WTC11 (cell line): ENCODE data around the gene RECK. TPM values are rescaled to one million over a fixed set of nuclear protein-coding genes. Genes with fewer than 3 reads are reported as not detected.

Experiments used
- ATAC-seq: fragments of 200-7000 bp; cut with Tn5 transposase; 2 replicates; pipeline ENCODE4 v1.10.0; 2021; ENCODE audit warnings: mild to moderate bottlenecking, moderate library complexity
- CTCF ChIA-PET: fragments of 300-600 bp; sonication (Branson Sonifier 250); formaldehyde crosslinking; loops from one replicate; lab custom pipeline; 2021; ENCODE audit warnings: antibody characterized with exemption; lab: Charles Lee
- POLR2A ChIA-PET: fragments of 350-600 bp; sonication (Branson Sonifier 250); formaldehyde crosslinking; loops from one replicate; lab custom pipeline; 2021; ENCODE audit warnings: antibody characterized with exemption; lab: Charles Lee
- DNase-seq: peaks from one replicate; pipeline ENCODE4 v3.0.0; 2021; ENCODE audit warnings: low spot score
- H3K27ac Mint-ChIP-seq: 2 replicates; pipeline ENCODE4 v1.8.0; 2021; ENCODE audit warnings: mixed read lengths
- H3K27me3 Mint-ChIP-seq: 2 replicates; pipeline ENCODE4 v1.8.0; 2021; ENCODE audit warnings: low read depth, mild to moderate bottlenecking, moderate library complexity, mixed read lengths
- H3K36me3 Mint-ChIP-seq: 2 replicates; pipeline ENCODE4 v1.8.0; 2021; ENCODE audit warnings: mixed read lengths
- H3K4me1 Mint-ChIP-seq: 2 replicates; pipeline ENCODE4 v1.8.0; 2022; ENCODE audit warnings: mixed read lengths
- H3K4me3 Mint-ChIP-seq: 2 replicates; pipeline ENCODE4 v1.8.0; 2021; ENCODE audit warnings: mild to moderate bottlenecking, moderate library complexity, mixed read lengths
- H3K9me3 Mint-ChIP-seq: 2 replicates; pipeline ENCODE4 v1.8.0; 2021; ENCODE audit warnings: mixed read lengths
- CBFB ChIP-seq: sonication (generic); formaldehyde crosslinking; IDR thresholded peaks from 2 replicates; pipeline ENCODE4 v1.8.1; 2022; ENCODE audit warnings: mild to moderate bottlenecking, low read depth, missing genetic modification reagents
- ETV6 ChIP-seq: sonication (generic); formaldehyde crosslinking; IDR thresholded peaks from 2 replicates; pipeline ENCODE4 v1.8.1; 2022; ENCODE audit warnings: mild to moderate bottlenecking, missing genetic modification reagents
- IRF2 ChIP-seq: sonication (generic); formaldehyde crosslinking; IDR thresholded peaks from 2 replicates; pipeline ENCODE4 v1.8.0; 2022; ENCODE audit warnings: low read depth, missing genetic modification reagents, borderline replicate concordance
- NFATC4 ChIP-seq: fragments of 250-450 bp; sonication (Bioruptor Pico); IDR thresholded peaks from 2 replicates; pipeline ENCODE4 v1.9.0; 2021; ENCODE audit warnings: mild to moderate bottlenecking
- NR2C2 ChIP-seq: sonication (generic); formaldehyde crosslinking; IDR thresholded peaks from 2 replicates; pipeline ENCODE4 v1.8.0; 2022; ENCODE audit warnings: mild to moderate bottlenecking, missing genetic modification reagents
- SMAD4 ChIP-seq: sonication (generic); formaldehyde crosslinking; IDR thresholded peaks from 2 replicates; pipeline ENCODE4 v1.8.0; 2022; ENCODE audit warnings: mild to moderate bottlenecking, missing genetic modification reagents
- SP1 ChIP-seq: sonication (generic); formaldehyde crosslinking; conservative IDR thresholded peaks from 2 replicates; pipeline ENCODE4 v1.8.1; 2022; ENCODE audit warnings: missing genetic modification reagents
- TCF7 ChIP-seq: sonication (generic); formaldehyde crosslinking; IDR thresholded peaks from 2 replicates; pipeline ENCODE4 v1.8.0; 2022; ENCODE audit warnings: mild to moderate bottlenecking, low read depth, missing genetic modification reagents, moderate library complexity
- ZNF138 ChIP-seq: sonication (generic); formaldehyde crosslinking; conservative IDR thresholded peaks from 2 replicates; pipeline ENCODE4 v1.8.1; 2022; ENCODE audit warnings: mild to moderate bottlenecking, moderate library complexity, missing genetic modification reagents
- ZNF219 ChIP-seq: sonication (generic); formaldehyde crosslinking; IDR thresholded peaks from 2 replicates; pipeline ENCODE4 v1.8.0; 2023; ENCODE audit warnings: missing genetic modification reagents, mild to moderate bottlenecking, borderline replicate concordance
- ZNF671 ChIP-seq: fragments of 250-450 bp; sonication (Bioruptor Pico); IDR thresholded peaks from 2 replicates; pipeline ENCODE4 v1.8.0; 2021; ENCODE audit warnings: mild to moderate bottlenecking
- total RNA-seq: library from RNA; stranded (reverse); gene quantifications from 3 replicates; pipeline ENCODE4 v1.2.3, GENCODE V29; 2021
- TF ChIP-seq, protein P1 (sequence below): sonication (generic); formaldehyde crosslinking; IDR thresholded peaks from 2 replicates; pipeline ENCODE4 v1.8.1; 2023; ENCODE audit warnings: mild to moderate bottlenecking, missing genetic modification reagents
- TF ChIP-seq, protein P2 (sequence below): sonication (generic); formaldehyde crosslinking; IDR thresholded peaks from 2 replicates; pipeline ENCODE4 v1.8.1; 2023; ENCODE audit warnings: mild to moderate bottlenecking, moderate library complexity, missing genetic modification reagents
- TF ChIP-seq, protein P3 (sequence below): sonication (generic); formaldehyde crosslinking; IDR thresholded peaks from 2 replicates; pipeline ENCODE4 v1.8.0; 2023; ENCODE audit warnings: missing genetic modification reagents
- TF ChIP-seq, protein P4 (sequence below): sonication (generic); formaldehyde crosslinking; IDR thresholded peaks from 2 replicates; pipeline ENCODE4 v1.8.0; 2022; ENCODE audit warnings: mild to moderate bottlenecking, missing genetic modification reagents

RECK gene
- total RNA-seq, 1 experiment from 2014 or later = 11.2 TPM

- Mint-ChIP-seq H3K36me3 (no peaks in the 10 kb centered on the region), H3K27me3 (no peaks in the 10 kb centered on the region; the same call in 1 of the 2 replicates), H3K4me1 (peaks cover 12% of the 10 kb centered on the region), H3K27ac (no peak overlapping the region), H3K4me3 (no peak overlapping the region), H3K9me3 (no peaks in the 10 kb centered on the region)
- no peak for DNase-seq
- ChIA-PET POLR2A (no interaction called here), CTCF (interaction anchor here (1.6 kb wide), 2 partner anchors 11 to 132 kb away, joined by 5 read pairs; no protein-coding TSS in a partner anchor)
- ATAC-seq = no peak
- no peak for TF ChIP-seq NR2C2 (CRISPR knock-in tag)
- TF ChIP-seq SP1 (CRISPR knock-in tag) = no peak
- TF ChIP-seq, protein P1, sequence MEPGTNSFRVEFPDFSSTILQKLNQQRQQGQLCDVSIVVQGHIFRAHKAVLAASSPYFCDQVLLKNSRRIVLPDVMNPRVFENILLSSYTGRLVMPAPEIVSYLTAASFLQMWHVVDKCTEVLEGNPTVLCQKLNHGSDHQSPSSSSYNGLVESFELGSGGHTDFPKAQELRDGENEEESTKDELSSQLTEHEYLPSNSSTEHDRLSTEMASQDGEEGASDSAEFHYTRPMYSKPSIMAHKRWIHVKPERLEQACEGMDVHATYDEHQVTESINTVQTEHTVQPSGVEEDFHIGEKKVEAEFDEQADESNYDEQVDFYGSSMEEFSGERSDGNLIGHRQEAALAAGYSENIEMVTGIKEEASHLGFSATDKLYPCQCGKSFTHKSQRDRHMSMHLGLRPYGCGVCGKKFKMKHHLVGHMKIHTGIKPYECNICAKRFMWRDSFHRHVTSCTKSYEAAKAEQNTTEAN = no peak
- TF ChIP-seq SMAD4 (CRISPR knock-in tag) = no peak
- no peak for TF ChIP-seq ETV6
- no peak for TF ChIP-seq TCF7 (CRISPR knock-in tag)
- TF ChIP-seq, protein P2, sequence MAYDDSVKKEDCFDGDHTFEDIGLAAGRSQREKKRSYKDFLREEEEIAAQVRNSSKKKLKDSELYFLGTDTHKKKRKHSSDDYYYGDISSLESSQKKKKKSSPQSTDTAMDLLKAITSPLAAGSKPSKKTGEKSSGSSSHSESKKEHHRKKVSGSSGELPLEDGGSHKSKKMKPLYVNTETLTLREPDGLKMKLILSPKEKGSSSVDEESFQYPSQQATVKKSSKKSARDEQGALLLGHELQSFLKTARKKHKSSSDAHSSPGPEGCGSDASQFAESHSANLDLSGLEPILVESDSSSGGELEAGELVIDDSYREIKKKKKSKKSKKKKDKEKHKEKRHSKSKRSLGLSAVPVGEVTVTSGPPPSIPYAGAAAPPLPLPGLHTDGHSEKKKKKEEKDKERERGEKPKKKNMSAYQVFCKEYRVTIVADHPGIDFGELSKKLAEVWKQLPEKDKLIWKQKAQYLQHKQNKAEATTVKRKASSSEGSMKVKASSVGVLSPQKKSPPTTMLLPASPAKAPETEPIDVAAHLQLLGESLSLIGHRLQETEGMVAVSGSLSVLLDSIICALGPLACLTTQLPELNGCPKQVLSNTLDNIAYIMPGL = no peak
- TF ChIP-seq ZNF671 (CRISPR knock-in tag) = no peak
- no peak for TF ChIP-seq NFATC4 (CRISPR knock-in tag)
- TF ChIP-seq, all 79 proteins: peak for 0
These were observed 2.5 kb upstream of the RECK start for GRCh38 chr9:36034234-36034633.

GRCh38 chr9:36035006-36035405, 1.7 kb upstream of the RECK start:
- ATAC-seq (no peak), DNase-seq (no peak)
- no peaks in the 10 kb centered on the region for H3K9me3 Mint-ChIP-seq
- H3K4me1 Mint-ChIP-seq = peaks cover 17% of the 10 kb centered on the region
- H3K27me3 Mint-ChIP-seq = no peaks in the 10 kb centered on the region; the same call in 1 of the 2 replicates
- no peaks in the 10 kb centered on the region for H3K36me3 Mint-ChIP-seq
- ChIA-PET CTCF (interaction anchor here (1.6 to 2.9 kb wide), 2 partner anchors 12 to 131 kb away, joined by 5 to 22 read pairs; no protein-coding TSS in a partner anchor), POLR2A (no interaction called here)
- no peak for TF ChIP-seq CBFB (CRISPR knock-in tag)
- no peak for TF ChIP-seq ZNF138
- TF ChIP-seq IRF2 (CRISPR knock-in tag) = no peak
- TF ChIP-seq, protein P3, sequence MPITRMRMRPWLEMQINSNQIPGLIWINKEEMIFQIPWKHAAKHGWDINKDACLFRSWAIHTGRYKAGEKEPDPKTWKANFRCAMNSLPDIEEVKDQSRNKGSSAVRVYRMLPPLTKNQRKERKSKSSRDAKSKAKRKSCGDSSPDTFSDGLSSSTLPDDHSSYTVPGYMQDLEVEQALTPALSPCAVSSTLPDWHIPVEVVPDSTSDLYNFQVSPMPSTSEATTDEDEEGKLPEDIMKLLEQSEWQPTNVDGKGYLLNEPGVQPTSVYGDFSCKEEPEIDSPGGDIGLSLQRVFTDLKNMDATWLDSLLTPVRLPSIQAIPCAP (CRISPR knock-in tag) = no peak
- TF ChIP-seq ZNF219 (CRISPR knock-in tag) = no peak
- H3K27ac Mint-ChIP-seq = no peak overlapping the region
- H3K4me3 Mint-ChIP-seq = no peak overlapping the region

- ATAC-seq (no peak), DNase-seq (no peak)
- H3K4me3 Mint-ChIP-seq = peak overlapping the region; percentile 93
- peak overlapping the region; percentile 61; the same call in 1 of the 2 replicates for H3K27ac Mint-ChIP-seq
- H3K36me3 Mint-ChIP-seq = no peaks in the 10 kb centered on the region
- ChIA-PET CTCF (interaction anchor here (0.7 to 2.9 kb wide), 8 partner anchors 13 to 292 kb away, joined by 3 to 22 read pairs (median 4); no protein-coding TSS in a partner anchor), POLR2A (interaction anchor here (1.0 to 1.8 kb wide), 4 partner anchors 9 to 20 kb away, joined by 3 to 4 read pairs (median 4); no protein-coding TSS in a partner anchor)
- H3K27me3 Mint-ChIP-seq = no peaks in the 10 kb centered on the region; the same call in 1 of the 2 replicates
- no peaks in the 10 kb centered on the region for H3K9me3 Mint-ChIP-seq
- TF ChIP-seq, protein P2 = no peak
- TF ChIP-seq, protein P4, sequence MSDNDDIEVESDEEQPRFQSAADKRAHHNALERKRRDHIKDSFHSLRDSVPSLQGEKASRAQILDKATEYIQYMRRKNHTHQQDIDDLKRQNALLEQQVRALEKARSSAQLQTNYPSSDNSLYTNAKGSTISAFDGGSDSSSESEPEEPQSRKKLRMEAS = peak; percentile 20; the same call in 1 of the 2 replicates
- H3K4me1 Mint-ChIP-seq = peaks cover 27% of the 10 kb centered on the region
These were observed 397 bp upstream of the RECK start for GRCh38 chr9:36036253-36036779.
